ENCODE results near the gene EMC10. TPM values are rescaled to one million over a fixed set of nuclear protein-coding genes. Genes with fewer than 3 reads are reported as not detected.

Gene EMC10
- total RNA-seq, 1 donor from 2014 or later = 27.5 TPM

GRCh38 chr19:50479761-50480251, 3.5 kb downstream of the EMC10 start:
- DNase-seq = no peak

GRCh38 chr19:50480281-50481111, 4.2 kb downstream of the EMC10 start:
- DNase-seq = no peak

GRCh38 chr19:50481351-50482149, 5.2 kb downstream of the EMC10 start:
- no peak for DNase-seq

- DNase-seq = no peak
Measured at GRCh38 chr19:50482271-50482855, 6.1 kb downstream of the EMC10 start.

GRCh38 chr19:50482916-50483315, 6.6 kb downstream of the EMC10 start:
- DNase-seq = no peak

GRCh38 chr19:50485284-50485955, 9.1 kb downstream of the EMC10 start:
- DNase-seq = no peak

GRCh38 chr19:50486823-50487515, 10.7 kb downstream of the EMC10 start:
- no peak for DNase-seq

- no peak for DNase-seq
Measured at GRCh38 chr19:50488389-50489194, 12.3 kb downstream of the EMC10 start.

GRCh38 chr19:50489461-50490011, 13.2 kb downstream of the EMC10 start:
- no peak for DNase-seq

GRCh38 chr19:50490411-50490811, 14.1 kb downstream of the EMC10 start:
- DNase-seq = no peak

GRCh38 chr19:50490991-50491472, 14.7 kb downstream of the EMC10 start:
- DNase-seq = peak; percentile 20

GRCh38 chr19:50492303-50493052, 16.2 kb downstream of the EMC10 start:
- no peak for DNase-seq

- DNase-seq = no peak
Measured at GRCh38 chr19:50493171-50493570, 16.9 kb downstream of the EMC10 start.

- no peak for DNase-seq
Measured at GRCh38 chr19:50494186-50495019, 18.1 kb downstream of the EMC10 start.

- DNase-seq = no peak
Measured at GRCh38 chr19:50495020-50495531, 18.8 kb downstream of the EMC10 start.

- DNase-seq = no peak
Measured at GRCh38 chr19:50496189-50497021, 20.1 kb downstream of the EMC10 start.

GRCh38 chr19:50497022-50497405, 20.7 kb downstream of the EMC10 start:
- no peak for DNase-seq
